HCT116 (cell line): ENCODE measurements around the gene IARS1. TPM values are rescaled to one million over a fixed set of nuclear protein-coding genes. Genes with fewer than 3 reads are reported as not detected.
A peak's percentile ranks its signal among the peaks of the same experiment; 100 is the strongest.

Source experiments
- ATAC-seq: fragments of 200-7000 bp; cut with Tn5 transposase; 2 replicates; pipeline ENCODE4 v1.9.1; 2020; ENCODE audit warnings: mild to moderate bottlenecking, moderate library complexity
- BruUV-seq: library from RNA; stranded (reverse); fragments of 400-500 nt; replicated peaks from 2 replicates; lab custom pipeline; 2021; lab: Mats Ljungman, UMichigan
- CTCF ChIA-PET: fragments of 300-600 bp; sonication (Branson Sonifier 250); formaldehyde crosslinking; loops from one replicate; lab custom pipeline; 2021; ENCODE audit warnings: antibody characterized with exemption; lab: Charles Lee
- POLR2A ChIA-PET: fragments of 300-600, 350-600 bp; sonication (Branson Sonifier 250); formaldehyde crosslinking; loops from one replicate; lab custom pipeline; 2021; ENCODE audit warnings: antibody characterized with exemption; lab: Charles Lee
- RAD21 ChIA-PET, 2 experiments: fragments of 300-600 bp; sonication (Branson Sonifier 250); formaldehyde crosslinking; loops; one replicate each; lab custom pipeline; 2023; ENCODE audit warnings: low total read pairs in 2 of 2; ENCODE audit not compliant: uncharacterized antibody in 2 of 2, unreplicated experiment in 2 of 2, low non-redundant PET in 1 of 2; lab: Charles Lee
- DNase-seq: peaks from one replicate; pipeline ENCODE4 v3.0.0-alpha.2; 2010; ENCODE audit warnings: low read depth, low spot score
- H2AFZ ChIP-seq: fragments of 200-600 bp; shearing (Covaris generic), sonication (generic); 2 replicates; pipeline ENCODE4 v1.6.1; 2017; ENCODE audit warnings: low read depth, mixed run types, mixed read lengths, antibody characterized with exemption, low read length; ENCODE audit not compliant: poor library complexity, severe bottlenecking
- H3K27ac ChIP-seq: 2 replicates; pipeline ENCODE4 v1.5.1; 2012; ENCODE audit warnings: low read depth, low read length
- H3K27me3 ChIP-seq: fragments of 200-600 bp; sonication (generic); 2 replicates; pipeline ENCODE4 v1.6.1; 2016; ENCODE audit warnings: mixed run types, low read length, mixed read lengths; ENCODE audit not compliant: insufficient read depth
- H3K36me3 ChIP-seq, 2 experiments: fragments of 200-500 bp in 1 of 2; fragments of 200-600 bp in 1 of 2; sonication (Bioruptor generic) in 1 of 2; sonication (generic) in 1 of 2; 2 replicates each; pipeline versions ENCODE4 v1.5.1 to v1.6.1; 2014 to 2016; ENCODE audit warnings: low read length in 2 of 2, inconsistent platforms in 1 of 2, mixed read lengths in 1 of 2, mixed run types in 1 of 2; ENCODE audit not compliant: insufficient read depth in 2 of 2, control insufficient read depth in 1 of 2
- H3K4me1 ChIP-seq, 2 experiments: fragments of 200-600 bp in 1 of 2; sonication (generic) in 1 of 2; 2 replicates each; pipeline versions ENCODE4 v1.5.1 to v1.6.1; 2012 to 2017; ENCODE audit warnings: low read length in 2 of 2, inconsistent platforms in 1 of 2, mild to moderate bottlenecking in 1 of 2, mixed read lengths in 1 of 2, mixed run types in 1 of 2, moderate library complexity in 1 of 2; ENCODE audit not compliant: insufficient read depth in 2 of 2, control insufficient read depth in 1 of 2
- H3K4me2 ChIP-seq: fragments of 200-600 bp; sonication (generic); 2 replicates; pipeline ENCODE4 v1.6.1; 2017; ENCODE audit warnings: mixed run types, low read length, mixed read lengths
- H3K4me3 ChIP-seq, 2 experiments: fragments of 200-600 bp in 1 of 2; sonication (generic) in 1 of 2; replicated peaks in 1 of 2; 2 replicates each; pipeline ENCODE4 v1.5.1; 2011 to 2016; ENCODE audit warnings: low read length in 2 of 2, control low read depth in 1 of 2, low read depth in 1 of 2, mild to moderate bottlenecking in 1 of 2, mixed read lengths in 1 of 2, mixed run types in 1 of 2
- H3K79me2 ChIP-seq: fragments of 200-600 bp; sonication (generic); 2 replicates; pipeline ENCODE4 v1.6.1; 2017; ENCODE audit warnings: mild to moderate bottlenecking, mixed run types, low read length, moderate library complexity, mixed read lengths; ENCODE audit not compliant: insufficient read depth
- H3K9ac ChIP-seq: fragments of 200-600 bp; sonication (generic); 2 replicates; pipeline ENCODE4 v1.6.1; 2016; ENCODE audit warnings: low read length, mixed read lengths
- H3K9me2 ChIP-seq: fragments of 200-600 bp; sonication (generic), shearing (Covaris generic); 2 replicates; pipeline ENCODE4 v1.6.1; 2017; ENCODE audit warnings: mixed run types, mild to moderate bottlenecking, moderate library complexity; ENCODE audit not compliant: insufficient read depth
- H3K9me3 ChIP-seq, 2 experiments: fragments of 200-500 bp in 1 of 2; fragments of 200-600 bp in 1 of 2; sonication (Bioruptor generic) in 1 of 2; sonication (generic) in 1 of 2; 2 replicates each; pipeline ENCODE4 v1.6.1; 2014 to 2017; ENCODE audit warnings: low read length in 2 of 2, mixed read lengths in 2 of 2, inconsistent platforms in 1 of 2, low read depth in 1 of 2, mild to moderate bottlenecking in 1 of 2, mixed run types in 1 of 2, moderate library complexity in 1 of 2; ENCODE audit not compliant: control insufficient read depth in 1 of 2, insufficient read depth in 1 of 2
- H4K20me1 ChIP-seq: fragments of 200-600 bp; sonication (generic), shearing (Covaris generic); 2 replicates; pipeline ENCODE4 v1.6.1; 2017; ENCODE audit warnings: mixed run types, mild to moderate bottlenecking, moderate library complexity; ENCODE audit not compliant: insufficient read depth
- CBX3 ChIP-seq: IDR thresholded peaks from 2 replicates; pipeline ENCODE4 v1.6.1; 2012; ENCODE audit warnings: low read depth
- CEBPB ChIP-seq: IDR thresholded peaks from 2 replicates; pipeline ENCODE4 v1.6.1; 2012; ENCODE audit warnings: low read depth
- ELF1 ChIP-seq: IDR thresholded peaks from 2 replicates; pipeline ENCODE4 v1.6.1; 2012; ENCODE audit warnings: low read depth, borderline replicate concordance
- EZH2phosphoT487 ChIP-seq: fragments of 200-600 bp; IDR thresholded peaks from 2 replicates; pipeline ENCODE4 v1.6.1; 2018; ENCODE audit warnings: antibody characterized with exemption, borderline replicate concordance
- JUND ChIP-seq: IDR thresholded peaks from 2 replicates; pipeline ENCODE4 v1.6.1; 2012
- MAX ChIP-seq: IDR thresholded peaks from 2 replicates; pipeline ENCODE4 v1.6.1; 2012
- POLR2A ChIP-seq: IDR thresholded peaks from 2 replicates; pipeline ENCODE4 v1.7.0; 2011; ENCODE audit warnings: borderline replicate concordance; ENCODE audit not compliant: insufficient read depth, insufficient read length; ENCODE audit errors: extremely low read depth
- POLR2AphosphoS5 ChIP-seq: IDR thresholded peaks from 2 replicates; pipeline ENCODE4 v1.6.1; 2011; ENCODE audit warnings: mild to moderate bottlenecking, low read depth, low read length, moderate library complexity
- RAD21 ChIP-seq: IDR thresholded peaks from 2 replicates; pipeline ENCODE4 v1.6.1; 2012; ENCODE audit warnings: low read depth, mild to moderate bottlenecking
- REST ChIP-seq: IDR thresholded peaks from 2 replicates; pipeline ENCODE4 v1.6.1; 2012; ENCODE audit warnings: low read depth
- SIN3A ChIP-seq: IDR thresholded peaks from 2 replicates; pipeline ENCODE4 v1.6.1; 2012; ENCODE audit warnings: low read depth
- SP1 ChIP-seq: IDR thresholded peaks from 2 replicates; pipeline ENCODE4 v1.6.1; 2012; ENCODE audit warnings: low read depth
- SRF ChIP-seq: IDR thresholded peaks from 2 replicates; pipeline ENCODE4 v1.6.1; 2012; ENCODE audit warnings: low read depth
- TCF7L2 ChIP-seq: IDR thresholded peaks from 2 replicates; pipeline ENCODE4 v1.7.0; 2011; ENCODE audit warnings: borderline replicate concordance, inconsistent platforms; ENCODE audit not compliant: insufficient read depth, insufficient read length; ENCODE audit errors: extremely low read depth
- YY1 ChIP-seq: IDR thresholded peaks from 2 replicates; pipeline ENCODE4 v1.6.1; 2011; ENCODE audit warnings: low read length, low read depth, moderate library complexity, mild to moderate bottlenecking; ENCODE audit not compliant: insufficient replicate concordance; ENCODE audit errors: extremely low read depth
- ZBTB33 ChIP-seq: IDR thresholded peaks from 2 replicates; pipeline ENCODE4 v1.6.1; 2011; ENCODE audit warnings: mild to moderate bottlenecking, low read length, moderate library complexity; ENCODE audit not compliant: insufficient replicate concordance; ENCODE audit errors: extremely low read depth
- intact Hi-C: fragments of 100-400 bp; cut with micrococcal nuclease; formaldehyde crosslinking; loops from 2 replicates; pipeline ENCODE4 v1.10.0; 2022
- total RNA-seq: library from RNA; stranded (reverse); gene quantifications from one replicate; pipeline ENCODE4 v1.2.1, GENCODE V29; 2021; ENCODE audit not compliant: unreplicated experiment

The IARS1 gene
- total RNA-seq, 1 experiment from 2014 or later: 279 TPM

GRCh38 chr9:92325269-92325990 lies 31.9 kb upstream of the IARS1 start, which contains the start of the genes CENPP and NOL8:
Gene CENPP, plus strand, starts transcription at chr9:92325953.
Gene NOL8, minus strand, starts transcription at chr9:92325350. Its CDS starts 1,189 bp downstream, at chr9:92324161.
- peak; percentile 100 for TF ChIP-seq SIN3A
- no peak for TF ChIP-seq RAD21
- peak; percentile 98 for TF ChIP-seq MAX
- TF ChIP-seq SP1: peak; percentile 90
- peak; percentile 87 for TF ChIP-seq JUND
- TF ChIP-seq CEBPB: no peak
- TF ChIP-seq ZBTB33: peak; percentile 47
- peak; percentile 89 for TF ChIP-seq CBX3
- TF ChIP-seq ELF1: peak; percentile 85
- TF ChIP-seq POLR2AphosphoS5: peak; percentile 93
- peak; percentile 63 for TF ChIP-seq POLR2A
- TF ChIP-seq REST: no peak
- TF ChIP-seq YY1: peak; percentile 59
- TF ChIP-seq EZH2phosphoT487: no peak
- peak; percentile 63; the same call in 1 of the 2 replicates for TF ChIP-seq SRF
- TF ChIP-seq TCF7L2: peak; percentile 69
- H3K4me2 ChIP-seq: peak within 1 kb of the TSS; percentile 82
- POLR2A ChIA-PET: interaction anchor here (1.0 kb wide), 1 partner anchor 113 kb away, joined by 4 read pairs; no protein-coding TSS in a partner anchor
- no peaks in the 10 kb centered on the region for H4K20me1 ChIP-seq
- H3K79me2 ChIP-seq: peaks cover 31% of the 10 kb centered on the region
- H3K9me3 ChIP-seq: no peaks in the 10 kb centered on the region
- peak; percentile 88 for ATAC-seq
- peaks cover 13 to 14% of the 10 kb centered on the region in 2 experiments; a peak in 3 of 4 replicates for H3K36me3 ChIP-seq
- RAD21 ChIA-PET: no interaction called here
- H3K9ac ChIP-seq: peak within 1 kb of the TSS; percentile 88
- intact Hi-C loops: loop anchor here (1.0 to 5.0 kb wide), 2 partner anchors 345 to 467 kb away; partner anchors contain the start of gene IPPK
- H3K4me1 ChIP-seq: peaks cover 9 to 17% of the 10 kb centered on the region in 2 experiments; a peak in 3 of 4 replicates
- peak within 1 kb of the TSS; percentile 83 for H2AFZ ChIP-seq
- no peaks in the 10 kb centered on the region for H3K9me2 ChIP-seq
- BruUV-seq: no TSS peak
- CTCF ChIA-PET: interaction anchor here (0.7 to 1.4 kb wide), 3 partner anchors 114 to 466 kb away, joined by 3 to 5 read pairs (median 3); no protein-coding TSS in a partner anchor
- no peaks in the 10 kb centered on the region for H3K27me3 ChIP-seq
- peak within 1 kb of the TSS; percentile 87 for H3K27ac ChIP-seq
- peak within 1 kb of the TSS; percentile 86 to 88 for H3K4me3 ChIP-seq
- DNase-seq: peak; percentile 88
